GM23338 (cell line): ENCODE data around the gene DMRT3. TPM values are rescaled to one million over a fixed set of nuclear protein-coding genes. Genes with fewer than 3 reads are reported as not detected.

ENCODE experiments used
- ATAC-seq: fragments of 200-7000 bp; cut with Tn5 transposase; 3 replicates; pipeline ENCODE4 v1.9.1; 2020
- DNase-seq: peaks from one replicate; pipeline ENCODE4 v3.0.0-alpha.2; 2015; ENCODE audit warnings: low spot score
- H2AFZ ChIP-seq: fragments of 200-600 bp; sonication (generic); 2 replicates; pipeline ENCODE4 v1.8.0; 2016; ENCODE audit warnings: antibody characterized with exemption, mild to moderate bottlenecking, moderate library complexity
- H3F3A ChIP-seq: fragments of 200-600 bp; sonication (generic); replicated peaks from 2 replicates; pipeline ENCODE4 v1.8.0; 2017; ENCODE audit warnings: antibody characterized with exemption, mixed run types, low read depth
- H3K27ac ChIP-seq: fragments of 200-600 bp; sonication (generic); 2 replicates; pipeline ENCODE4 v1.6.1; 2016; ENCODE audit warnings: low read depth
- H3K27me3 ChIP-seq: fragments of 200-600 bp; sonication (generic); 2 replicates; pipeline ENCODE4 v1.8.0; 2016; ENCODE audit warnings: mild to moderate bottlenecking, mixed run types, moderate library complexity; ENCODE audit not compliant: insufficient read depth
- H3K36me3 ChIP-seq: fragments of 200-600 bp; sonication (generic); 2 replicates; pipeline ENCODE4 v1.8.0; 2016; ENCODE audit warnings: mild to moderate bottlenecking; ENCODE audit not compliant: insufficient read depth
- H3K4me1 ChIP-seq: fragments of 200-600 bp; sonication (generic); 2 replicates; pipeline ENCODE4 v1.8.0; 2016; ENCODE audit warnings: mild to moderate bottlenecking, moderate library complexity; ENCODE audit not compliant: insufficient read depth
- H3K4me2 ChIP-seq: fragments of 200-600 bp; sonication (generic); 2 replicates; pipeline ENCODE4 v1.7.1; 2017; ENCODE audit warnings: mixed run types
- H3K4me3 ChIP-seq: fragments of 200-600 bp; sonication (generic); 2 replicates; pipeline ENCODE4 v1.6.1; 2016; ENCODE audit warnings: mixed run types
- H3K79me2 ChIP-seq: fragments of 200-600 bp; sonication (generic); replicated peaks from 2 replicates; pipeline ENCODE4 v1.8.0; 2017; ENCODE audit warnings: mild to moderate bottlenecking; ENCODE audit not compliant: insufficient read depth
- H3K9me2 ChIP-seq: fragments of 200-600 bp; sonication (generic); 2 replicates; pipeline ENCODE4 v1.8.0; 2017; ENCODE audit not compliant: insufficient read depth
- H4K20me1 ChIP-seq: fragments of 200-600 bp; sonication (generic); replicated peaks from 2 replicates; pipeline ENCODE4 v1.8.0; 2017; ENCODE audit warnings: mild to moderate bottlenecking; ENCODE audit not compliant: insufficient read depth
- H3K27ac Mint-ChIP-seq: 2 replicates; pipeline ENCODE4 v1.8.0; 2020; ENCODE audit warnings: inconsistent platforms, mild to moderate bottlenecking, moderate library complexity, mixed read lengths
- H3K27me3 Mint-ChIP-seq: 3 replicates; pipeline ENCODE4 v1.8.0; 2022; ENCODE audit warnings: low read depth, mild to moderate bottlenecking, moderate library complexity, mixed read lengths, inconsistent platforms; ENCODE audit not compliant: insufficient read depth, poor library complexity
- H3K36me3 Mint-ChIP-seq: 3 replicates; pipeline ENCODE4 v1.8.0; 2021; ENCODE audit warnings: low read depth, mild to moderate bottlenecking, inconsistent platforms, moderate library complexity, mixed read lengths
- H3K4me1 Mint-ChIP-seq: 3 replicates; pipeline ENCODE4 v1.8.0; 2020; ENCODE audit warnings: mild to moderate bottlenecking, inconsistent platforms, mixed read lengths
- H3K4me3 Mint-ChIP-seq: 3 replicates; pipeline ENCODE4 v1.8.0; 2021; ENCODE audit warnings: moderate library complexity, mild to moderate bottlenecking, inconsistent platforms, mixed read lengths
- H3K9me3 Mint-ChIP-seq: 3 replicates; pipeline ENCODE4 v1.8.0; 2020; ENCODE audit warnings: moderate library complexity, mild to moderate bottlenecking, inconsistent platforms, mixed read lengths
- CREB1 ChIP-seq: fragments of 250-450 bp; sonication (Bioruptor Pico); IDR thresholded peaks from 2 replicates; pipeline ENCODE4 v1.5.0; 2020; ENCODE audit warnings: low read depth, mild to moderate bottlenecking, moderate library complexity
- CTCF ChIP-seq, 2 experiments: fragments of 200-600 bp in 1 of 2; sonication (generic) in 1 of 2; conservative IDR thresholded peaks; 2 replicates each; pipeline versions ENCODE4 v1.5.1 to v1.6.1; 2016 to 2017; ENCODE audit warnings: antibody characterized with exemption in 2 of 2, low read depth in 2 of 2, mild to moderate bottlenecking in 2 of 2, moderate library complexity in 1 of 2
- ETS1 ChIP-seq: IDR thresholded peaks from 2 replicates; pipeline ENCODE4 v1.6.1; 2016; ENCODE audit warnings: antibody characterized with exemption
- EZH2 ChIP-seq: fragments of 200-600 bp; sonication (generic); IDR thresholded peaks from one replicate; pipeline ENCODE4 v1.8.0; 2017; ENCODE audit warnings: antibody characterized with exemption, mild to moderate bottlenecking, low read depth; ENCODE audit not compliant: unreplicated experiment
- EZH2phosphoT487 ChIP-seq: fragments of 200-600 bp; sonication (generic); IDR thresholded peaks from one replicate; pipeline ENCODE4 v1.8.1; 2018; ENCODE audit warnings: antibody characterized with exemption; ENCODE audit not compliant: unreplicated experiment
- JUNB ChIP-seq: IDR thresholded peaks from one replicate; pipeline ENCODE4 v1.6.1; 2016; ENCODE audit warnings: antibody characterized with exemption; ENCODE audit not compliant: unreplicated experiment
- NANOG ChIP-seq: IDR thresholded peaks from 2 replicates; pipeline ENCODE4 v1.6.1; 2016; ENCODE audit warnings: antibody characterized with exemption, borderline replicate concordance
- POLR2AphosphoS5 ChIP-seq: IDR thresholded peaks from 2 replicates; pipeline ENCODE4 v1.6.1; 2016; ENCODE audit warnings: antibody characterized with exemption, low read depth
- REST ChIP-seq: IDR thresholded peaks from one replicate; pipeline ENCODE4 v1.6.1; 2018; ENCODE audit warnings: antibody characterized with exemption; ENCODE audit not compliant: unreplicated experiment
- STAT1 ChIP-seq: IDR thresholded peaks from one replicate; pipeline ENCODE4 v1.6.1; 2016; ENCODE audit warnings: antibody characterized with exemption; ENCODE audit not compliant: unreplicated experiment
- ZNF114 ChIP-seq: fragments of 250-450 bp; sonication (Bioruptor Pico); IDR thresholded peaks from 2 replicates; pipeline ENCODE4 v1.5.0; 2020; ENCODE audit warnings: mild to moderate bottlenecking, moderate library complexity
- ZNF331 ChIP-seq: fragments of 250-450 bp; sonication (Bioruptor Pico); IDR thresholded peaks from 2 replicates; pipeline ENCODE4 v1.5.0; 2020; ENCODE audit warnings: low read depth, mild to moderate bottlenecking, moderate library complexity
- ZNF462 ChIP-seq: fragments of 250-450 bp; sonication (Bioruptor Pico); IDR thresholded peaks from 2 replicates; pipeline ENCODE4 v1.5.0; 2020; ENCODE audit warnings: mild to moderate bottlenecking, moderate library complexity
- polyA plus RNA-seq: library from polyadenylated mRNA; unstranded; fragments of >200 nt; fragmentation: Nextera tagmentation; extraction: Ambion mirVana; gene quantifications from 2 replicates; pipeline ENCODE4 v1.2.1, GENCODE V29; 2016
- total RNA-seq: library from RNA; depleted of rRNA; stranded (reverse); fragments of >200 nt; shearing (Covaris generic); gene quantifications from 2 replicates; pipeline ENCODE4 v1.2.3, GENCODE V29; 2014

The DMRT3 gene
- total and polyA plus RNA-seq, 2 experiments from 2014 or later = not detected

GRCh38 chr9:929719-930118 is 46.7 kb upstream of the DMRT3 start:
- H3K4me2 ChIP-seq = no peak overlapping the region
- no peaks in the 10 kb centered on the region for H3F3A ChIP-seq
- H3K9me2 ChIP-seq = no peaks in the 10 kb centered on the region
- Mint-ChIP-seq H3K36me3 (no peaks in the 10 kb centered on the region; the same call in 2 of the 3 replicates), H3K9me3 (0 out of 3 replicates have a peak, but pooled peaks cover 2% of the 10 kb centered on the region), H3K4me1 (0 out of 3 replicates have a peak, but pooled peaks cover 2% of the 10 kb centered on the region), H3K4me3 (no peak overlapping the region), H3K27me3 (peaks cover 7% of the 10 kb centered on the region), H3K27ac (no peak overlapping the region)
- ATAC-seq (no peak), DNase-seq (no peak)
- TF ChIP-seq ETS1 (no peak), ZNF331 (CRISPR knock-in tag) (no peak), EZH2phosphoT487 (no peak), CREB1 (CRISPR knock-in tag) (no peak), JUNB (no peak), ZNF462 (CRISPR knock-in tag) (no peak), STAT1 (no peak), NANOG (no peak), CTCF (conservative IDR thresholded peaks at IDR 0.05; ENCODE audit: low read depth in 2 of 2) (no peak), POLR2AphosphoS5 (no peak), ZNF114 (no peak), EZH2 (no peak), REST (no peak)
- H3K27me3 ChIP-seq = no peaks in the 10 kb centered on the region
- no peaks in the 10 kb centered on the region for H3K36me3 ChIP-seq
- H3K79me2 ChIP-seq = no peaks in the 10 kb centered on the region
- H3K27ac ChIP-seq = no peak overlapping the region
- H2AFZ ChIP-seq = no peak overlapping the region
- H4K20me1 ChIP-seq = no peaks in the 10 kb centered on the region
- H3K4me3 ChIP-seq = no peak overlapping the region
- no peaks in the 10 kb centered on the region for H3K4me1 ChIP-seq
